ENCODE results near the gene DYNC1LI2.

GRCh38 chr16:66713076-66713475 is 38.3 kb downstream of the DYNC1LI2 start:
- TF ChIP-seq BACH1 (IDR thresholded peaks at IDR 0.05; ENCODE audit: borderline replicate concordance) (no peak), CTCF (IDR thresholded peaks at IDR 0.05 in 2 of 3, conservative IDR thresholded peaks at IDR 0.05 in 1 of 3; ENCODE audit: control insufficient read depth in 2 of 3, extremely low read depth in 1 of 3, insufficient read depth in 1 of 3, low read depth in 3 of 3, low read length in 3 of 3) (no peak), KDM1A (IDR thresholded peaks at IDR 0.05; ENCODE audit: borderline replicate concordance) (no peak), FOXM1 (IDR thresholded peaks at IDR 0.05; ENCODE audit: low read depth, low read length) (no peak), YY1 (IDR thresholded peaks at IDR 0.05; ENCODE audit: low read depth, low read length) (no peak), NFIC (IDR thresholded peaks at IDR 0.05; ENCODE audit: low read depth, low read length) (no peak), CBFB (IDR thresholded peaks at IDR 0.05; ENCODE audit: low read depth) (no peak), POLR2A (IDR thresholded peaks at IDR 0.05; ENCODE audit: low read depth, low read length) (no peak; the same call in 1 of the 2 replicates), ZBTB33 (IDR thresholded peaks at IDR 0.05) (no peak), POLR2AphosphoS5 (IDR thresholded peaks at IDR 0.05; ENCODE audit: low read length) (no peak), ELK1 (IDR thresholded peaks at IDR 0.05; ENCODE audit: low read depth, low read length) (no peak), CEBPZ (IDR thresholded peaks at IDR 0.05; ENCODE audit: low read depth, low read length) (no peak), MYB (IDR thresholded peaks at IDR 0.05; ENCODE audit: borderline replicate concordance, low read depth, low read length) (no peak)
